ENCODE measurements around the gene GABRA6.

DNA sequence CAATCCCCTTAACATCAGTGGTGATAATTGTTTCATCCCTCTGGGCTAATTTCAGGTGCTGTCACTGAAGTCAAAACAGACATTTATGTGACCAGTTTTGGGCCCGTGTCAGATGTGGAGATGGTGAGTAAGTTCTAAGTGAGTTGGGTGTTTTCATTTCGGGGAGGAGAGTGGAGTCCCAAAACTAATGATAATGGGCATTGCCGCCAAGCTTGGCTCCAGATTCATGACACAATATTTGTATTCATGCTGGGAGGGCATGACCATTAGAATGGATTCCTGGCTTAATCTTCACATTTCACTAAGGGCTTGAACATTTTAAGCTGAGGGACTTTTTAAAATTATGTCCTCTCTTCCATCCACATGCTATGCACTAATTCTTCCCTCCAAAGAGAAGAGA is 1.4 kb downstream of the GABRA6 start:
- TF ChIP-seq NR1H2 (CRISPR knock-in tag; IDR thresholded peaks at IDR 0.05) (no peak), ZNF232 (CRISPR knock-in tag; IDR thresholded peaks at IDR 0.05) (no peak)
- TF ChIP-seq, protein P1, sequence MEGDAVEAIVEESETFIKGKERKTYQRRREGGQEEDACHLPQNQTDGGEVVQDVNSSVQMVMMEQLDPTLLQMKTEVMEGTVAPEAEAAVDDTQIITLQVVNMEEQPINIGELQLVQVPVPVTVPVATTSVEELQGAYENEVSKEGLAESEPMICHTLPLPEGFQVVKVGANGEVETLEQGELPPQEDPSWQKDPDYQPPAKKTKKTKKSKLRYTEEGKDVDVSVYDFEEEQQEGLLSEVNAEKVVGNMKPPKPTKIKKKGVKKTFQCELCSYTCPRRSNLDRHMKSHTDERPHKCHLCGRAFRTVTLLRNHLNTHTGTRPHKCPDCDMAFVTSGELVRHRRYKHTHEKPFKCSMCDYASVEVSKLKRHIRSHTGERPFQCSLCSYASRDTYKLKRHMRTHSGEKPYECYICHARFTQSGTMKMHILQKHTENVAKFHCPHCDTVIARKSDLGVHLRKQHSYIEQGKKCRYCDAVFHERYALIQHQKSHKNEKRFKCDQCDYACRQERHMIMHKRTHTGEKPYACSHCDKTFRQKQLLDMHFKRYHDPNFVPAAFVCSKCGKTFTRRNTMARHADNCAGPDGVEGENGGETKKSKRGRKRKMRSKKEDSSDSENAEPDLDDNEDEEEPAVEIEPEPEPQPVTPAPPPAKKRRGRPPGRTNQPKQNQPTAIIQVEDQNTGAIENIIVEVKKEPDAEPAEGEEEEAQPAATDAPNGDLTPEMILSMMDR (IDR thresholded peaks at IDR 0.05) = no peak
- TF ChIP-seq, protein P2, sequence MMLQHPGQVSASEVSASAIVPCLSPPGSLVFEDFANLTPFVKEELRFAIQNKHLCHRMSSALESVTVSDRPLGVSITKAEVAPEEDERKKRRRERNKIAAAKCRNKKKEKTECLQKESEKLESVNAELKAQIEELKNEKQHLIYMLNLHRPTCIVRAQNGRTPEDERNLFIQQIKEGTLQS (CRISPR knock-in tag; conservative IDR thresholded peaks at IDR 0.05) = no peak
